Measurements from ENCODE around the gene A1BG.
"Not testable (repeated sequence)": the region's sequence is repeated elsewhere in the genome, so short reads cannot be mapped to it uniquely, and the experiment has no call there.

Gene A1BG

GRCh38 chr19:58361900-58362271, 8.6 kb upstream of the A1BG start:
- DNase-seq (ENCODE audit: low spot score): peak; percentile 79

- no peak for DNase-seq (ENCODE audit: low spot score)
Observed at GRCh38 chr19:58357481-58358145, 4.3 kb upstream of the A1BG start.

DNA sequence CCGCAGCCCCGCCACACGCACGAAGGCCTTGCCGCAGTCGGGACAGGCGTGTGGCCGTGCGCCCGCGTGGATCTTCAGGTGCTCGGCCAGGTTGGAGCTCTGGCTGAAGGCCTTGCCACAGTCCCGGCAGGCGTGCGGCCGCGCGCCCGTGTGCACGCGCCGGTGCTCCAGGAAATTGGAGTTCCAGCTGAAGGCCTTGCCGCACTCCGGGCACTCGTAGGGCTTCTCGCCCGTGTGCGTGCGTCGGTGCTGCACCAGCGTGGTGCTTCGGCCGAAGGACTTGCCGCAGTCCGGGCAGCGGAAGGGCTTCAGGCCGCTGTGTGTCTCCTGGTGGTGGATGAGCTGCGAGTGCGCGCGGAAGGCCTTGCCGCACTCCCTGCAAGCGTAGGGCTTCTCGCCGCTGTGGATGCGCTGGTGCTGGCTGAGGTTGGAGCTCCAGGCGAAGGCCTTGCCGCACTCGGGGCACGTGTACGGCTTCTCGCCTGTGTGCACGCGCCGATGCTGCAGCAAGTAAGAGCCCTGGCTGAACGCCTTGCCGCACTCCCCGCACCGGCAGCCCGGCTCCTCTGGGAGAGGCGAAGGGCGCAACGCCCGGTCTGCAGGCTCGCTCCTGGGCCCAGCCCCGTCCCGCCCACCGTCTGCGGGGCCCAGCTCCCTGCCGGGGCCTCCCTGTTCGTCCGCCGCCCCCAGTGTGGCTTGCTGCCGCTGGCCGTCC, 3.6 kb upstream of the A1BG start:
- DNase-seq (ENCODE audit: low spot score): no peak

DNA sequence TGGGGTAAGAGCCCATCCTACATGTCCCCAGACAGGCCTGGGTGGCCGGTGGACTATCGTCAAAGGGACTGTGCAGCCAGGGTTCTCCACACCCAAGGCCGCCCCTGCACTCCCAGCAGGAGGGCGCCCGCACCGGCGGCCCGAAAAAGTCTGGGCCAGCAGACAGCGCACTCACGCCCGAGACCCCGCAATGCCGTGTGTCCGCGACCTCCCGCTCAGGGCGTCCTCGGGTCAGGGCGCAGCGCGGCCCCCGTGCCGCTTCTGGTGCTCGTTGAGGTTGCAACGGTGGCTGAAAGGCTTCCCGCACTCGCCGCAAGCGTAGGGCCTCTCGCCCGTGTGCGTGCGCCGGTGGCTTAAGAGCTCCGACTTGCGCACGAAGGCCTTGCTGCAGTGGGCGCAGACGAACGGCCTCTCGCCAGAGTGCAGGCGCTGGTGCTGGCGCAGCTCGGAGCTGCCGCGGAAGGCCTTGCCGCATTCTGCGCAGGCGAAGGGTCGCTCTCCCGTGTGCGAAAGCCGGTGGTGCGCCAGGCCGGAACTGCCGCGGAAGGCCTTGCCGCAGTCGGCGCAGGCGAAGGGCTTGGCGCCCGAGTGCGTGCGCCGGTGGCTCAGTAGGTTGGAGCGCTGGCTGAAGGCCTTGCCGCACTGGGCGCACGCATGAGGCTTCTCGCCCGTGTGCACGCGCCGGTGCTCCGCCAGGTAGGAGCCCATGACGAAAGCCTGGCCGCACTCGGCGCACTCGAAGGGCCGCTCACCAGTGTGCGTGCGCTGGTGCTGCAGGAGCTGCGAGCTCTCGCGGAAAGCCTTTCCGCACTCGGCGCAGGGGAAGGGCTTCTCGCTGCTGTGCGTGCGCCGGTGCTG, 2.8 kb upstream of the A1BG start:
- no peak for DNase-seq (ENCODE audit: low spot score)

DNA sequence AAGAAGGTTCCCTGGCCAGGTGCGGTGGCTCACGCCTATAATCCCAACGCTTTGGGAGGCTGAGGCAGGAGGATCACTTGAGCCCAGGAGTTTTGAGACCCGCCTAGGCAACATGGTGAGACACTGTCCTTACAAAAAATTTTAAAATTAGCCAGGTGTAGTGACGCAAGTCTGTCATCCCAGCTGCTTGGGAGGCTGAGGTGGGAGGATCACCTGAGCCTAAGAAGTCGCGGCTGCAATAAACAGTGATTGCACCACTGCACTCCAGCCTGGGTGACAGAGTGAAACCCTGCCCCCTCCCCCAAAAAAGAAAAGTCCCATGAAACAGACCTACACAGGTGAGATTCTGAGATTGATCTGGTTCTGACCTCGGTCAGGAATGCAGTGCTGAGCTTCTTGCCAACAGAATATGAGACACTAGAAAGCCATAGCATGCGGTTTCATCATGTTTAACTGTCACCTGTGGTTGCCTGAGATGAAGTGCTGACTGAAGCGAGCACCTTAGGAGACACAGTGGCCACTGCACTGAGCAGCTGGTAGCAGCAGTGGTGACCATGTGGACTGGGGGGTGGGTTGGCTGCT, 2.0 kb upstream of the A1BG start:
- DNase-seq (ENCODE audit: low spot score): no peak

DNA sequence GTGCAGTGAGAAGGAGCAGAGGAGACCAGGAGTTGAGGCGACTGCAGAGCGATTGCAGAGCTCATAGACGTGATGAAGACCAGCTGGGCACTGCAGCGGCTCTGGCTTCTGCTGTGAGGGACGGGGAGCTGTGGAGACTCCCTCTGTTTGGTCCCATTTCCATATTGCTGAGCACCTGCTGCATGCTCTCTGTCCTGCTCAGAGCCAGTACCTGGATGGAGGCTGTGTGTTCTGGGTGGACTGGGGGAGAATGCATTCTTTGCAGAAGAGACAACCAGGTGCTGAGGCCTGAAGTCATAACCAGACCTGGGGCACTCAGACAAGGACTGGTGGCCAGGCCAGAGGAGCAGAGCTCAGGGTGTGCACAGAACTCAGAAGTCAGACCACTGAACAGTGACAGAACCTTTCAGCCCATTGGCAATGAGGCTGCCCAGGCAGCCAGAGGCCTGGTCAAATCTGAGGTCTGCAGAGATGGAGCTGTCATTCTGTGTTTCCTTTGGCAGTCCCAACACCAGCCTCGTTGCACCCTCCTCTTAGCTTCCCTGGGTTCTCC, 1.3 kb upstream of the A1BG start:
- no peak for DNase-seq (ENCODE audit: low spot score)

- no peak for DNase-seq (ENCODE audit: low spot score)
Observed at GRCh38 chr19:58353717-58354477, 605 bp upstream of the A1BG start.

- DNase-seq (ENCODE audit: low spot score): no peak
Observed at GRCh38 chr19:58351990-58352755, 1.1 kb downstream of the A1BG start.

GRCh38 chr19:58351558-58351878, 1.8 kb downstream of the A1BG start:
- no peak for DNase-seq (ENCODE audit: low spot score)

DNA sequence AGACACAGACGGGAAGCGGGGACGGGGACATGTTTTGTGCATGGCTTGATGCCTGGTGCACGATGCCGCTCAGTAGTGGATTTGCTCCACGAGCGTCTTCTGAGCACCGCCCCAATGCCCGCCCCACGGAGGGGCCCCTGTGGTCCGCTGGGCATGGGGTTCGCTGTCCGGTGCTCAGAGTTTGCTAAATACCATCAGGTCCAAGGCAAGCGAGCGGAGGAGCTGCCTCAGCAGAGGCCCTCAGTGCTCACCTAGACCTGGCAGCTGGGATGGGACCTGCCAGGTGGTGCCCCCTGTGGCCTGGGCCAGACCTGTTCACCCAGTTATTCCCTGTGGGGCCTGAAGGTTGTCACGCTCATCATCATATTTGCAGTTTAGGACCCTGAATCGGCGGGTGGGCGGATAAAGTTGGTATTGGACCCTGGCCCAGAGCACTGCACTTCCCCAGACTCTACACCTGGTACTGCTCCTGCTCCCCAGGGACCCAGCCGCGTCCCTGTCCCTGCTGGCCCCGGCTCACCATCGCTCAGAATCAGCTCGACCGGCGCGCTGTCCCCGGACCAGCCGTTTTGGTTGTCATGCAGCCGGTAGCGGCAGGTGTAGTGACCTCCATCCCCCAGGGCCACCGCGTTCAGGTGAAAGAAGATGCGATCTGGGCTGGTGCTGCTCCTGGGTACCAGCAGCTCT, 2.3 kb downstream of the A1BG start:
- no peak for DNase-seq (ENCODE audit: low spot score)

DNA sequence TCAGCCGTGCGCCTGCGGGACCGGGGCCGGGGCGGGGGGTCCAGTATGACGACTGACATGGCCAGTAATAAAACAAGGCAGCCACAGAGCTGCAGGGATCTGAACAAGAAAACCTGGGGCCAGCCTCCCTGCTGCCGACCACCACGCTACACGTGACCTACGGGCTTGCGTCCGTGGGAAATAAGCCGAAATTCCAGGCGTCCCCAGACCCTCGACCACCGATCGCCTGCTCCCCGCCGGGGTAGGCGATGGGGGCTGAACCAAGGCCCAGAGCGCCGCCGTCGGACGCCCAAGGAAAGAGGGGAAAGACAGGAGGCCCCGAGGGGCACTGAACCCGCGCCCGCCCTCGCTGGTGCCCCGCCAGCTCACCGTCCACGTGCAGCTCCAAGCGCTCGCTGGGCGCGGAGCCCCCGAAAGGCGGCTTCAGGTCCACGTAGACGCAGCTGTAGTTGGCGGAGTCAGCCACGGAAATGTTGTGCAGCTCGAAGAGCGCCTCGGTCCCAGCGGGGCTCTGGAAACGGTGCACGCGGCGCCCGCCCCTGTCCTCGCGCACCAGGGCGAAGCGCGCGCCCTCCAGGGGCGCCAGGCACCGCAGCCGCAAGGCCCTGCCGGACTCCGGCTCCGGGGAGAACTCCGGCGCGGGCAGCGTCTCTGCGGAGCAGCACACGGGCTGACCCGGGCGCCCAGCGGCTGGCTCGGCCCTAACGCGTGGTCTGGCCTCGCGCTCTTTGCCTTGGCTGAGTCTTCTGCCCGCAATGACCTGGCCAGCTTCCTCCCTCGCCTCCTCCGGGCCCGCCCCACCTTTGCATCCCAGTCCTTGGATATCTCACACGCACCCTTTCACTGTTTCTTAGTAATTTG, 3.1 kb downstream of the A1BG start:
- DNase-seq (ENCODE audit: low spot score): no peak

GRCh38 chr19:58349590-58349989, 3.7 kb downstream of the A1BG start:
- DNase-seq (ENCODE audit: low spot score): no peak

- not testable (repeated sequence) for DNase-seq (ENCODE audit: low spot score)
Observed at GRCh38 chr19:58348080-58348479, 5.2 kb downstream of the A1BG start.

- DNase-seq (ENCODE audit: low spot score): peak; percentile 99
Observed at GRCh38 chr19:58346961-58347929, 6.0 kb downstream of the A1BG start.

GRCh38 chr19:58345558-58345957, 7.7 kb downstream of the A1BG start:
- DNase-seq (ENCODE audit: low spot score): no peak

DNA sequence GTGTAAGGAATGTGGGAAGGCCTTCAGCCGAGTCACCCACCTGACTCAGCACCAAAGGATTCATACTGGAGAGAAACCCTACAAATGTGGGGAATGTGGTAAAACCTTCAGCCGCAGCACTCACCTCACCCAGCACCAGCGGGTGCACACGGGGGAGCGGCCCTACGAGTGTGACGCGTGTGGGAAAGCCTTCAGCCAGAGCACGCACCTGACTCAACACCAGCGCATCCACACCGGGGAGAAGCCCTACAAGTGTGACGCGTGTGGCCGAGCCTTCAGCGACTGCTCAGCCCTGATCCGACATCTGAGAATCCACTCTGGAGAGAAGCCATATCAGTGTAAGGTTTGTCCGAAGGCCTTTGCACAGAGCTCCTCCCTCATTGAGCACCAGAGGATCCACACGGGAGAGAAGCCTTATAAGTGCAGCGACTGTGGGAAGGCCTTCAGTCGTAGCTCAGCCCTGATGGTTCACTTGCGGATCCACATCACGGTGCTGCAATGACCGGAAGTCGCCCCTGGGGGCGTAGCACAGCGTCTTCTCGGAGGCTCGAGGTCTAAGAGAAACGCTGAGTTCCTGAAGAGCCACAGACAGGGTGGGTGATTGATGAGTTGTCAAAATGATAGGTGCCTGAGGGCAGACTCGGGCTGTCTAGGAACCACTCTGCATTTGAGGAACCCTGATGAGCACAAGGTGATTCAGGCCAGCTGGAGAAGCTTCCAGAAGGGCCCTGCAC, 14.3 kb downstream of the A1BG start:
- DNase-seq (ENCODE audit: low spot score): no peak

GRCh38 chr19:58338336-58338735, 15.0 kb downstream of the A1BG start:
- no peak for DNase-seq (ENCODE audit: low spot score)

Measured in D341Med (cell line).